ENCODE data around the gene POLA1.
"Not testable (repeated sequence)": the region's sequence is repeated elsewhere in the genome, so short reads cannot be mapped to it uniquely, and the experiment has no call there.

POLA1 gene

DNA sequence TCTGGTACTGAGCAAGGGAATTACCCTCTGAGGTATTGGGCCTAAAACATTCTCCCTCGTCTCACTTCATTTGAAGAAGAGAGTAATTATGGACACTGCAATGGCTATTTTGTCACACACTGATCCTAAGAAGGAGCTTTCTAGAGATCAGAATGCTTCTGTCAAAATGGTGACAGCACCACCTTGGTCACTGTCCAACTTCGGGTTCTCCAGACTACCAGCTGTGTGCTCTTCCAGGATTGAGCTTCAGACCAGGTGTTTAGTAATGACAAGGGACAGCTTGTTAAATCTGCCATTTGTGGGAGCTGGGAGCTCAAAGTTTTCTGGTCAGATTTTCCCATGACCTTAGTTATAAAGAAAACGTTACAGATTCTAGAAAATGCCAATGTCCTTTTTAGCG, 105.4 kb downstream of the POLA1 start:
- no peak for DNase-seq (ENCODE audit: low read depth)

DNA sequence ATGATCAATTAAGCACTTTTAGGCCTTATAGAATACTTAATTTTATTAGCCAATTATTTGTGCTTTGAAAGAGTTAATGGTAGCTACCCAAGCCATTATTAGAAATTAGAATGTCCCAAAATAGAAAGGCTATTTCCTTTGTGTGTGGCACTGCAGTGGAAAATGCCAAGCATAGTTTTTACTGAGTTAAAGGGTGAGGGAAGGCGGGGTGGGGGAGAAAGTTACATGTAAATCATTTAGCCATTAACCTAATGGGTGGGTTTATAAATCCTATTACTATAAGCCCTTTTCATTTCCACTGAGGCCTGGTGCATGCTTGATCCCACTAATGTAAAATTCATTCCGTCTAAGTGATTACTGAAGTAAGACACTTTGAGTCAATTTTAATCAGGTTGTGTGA, 105.8 kb downstream of the POLA1 start:
- DNase-seq (ENCODE audit: low read depth): no peak

DNA sequence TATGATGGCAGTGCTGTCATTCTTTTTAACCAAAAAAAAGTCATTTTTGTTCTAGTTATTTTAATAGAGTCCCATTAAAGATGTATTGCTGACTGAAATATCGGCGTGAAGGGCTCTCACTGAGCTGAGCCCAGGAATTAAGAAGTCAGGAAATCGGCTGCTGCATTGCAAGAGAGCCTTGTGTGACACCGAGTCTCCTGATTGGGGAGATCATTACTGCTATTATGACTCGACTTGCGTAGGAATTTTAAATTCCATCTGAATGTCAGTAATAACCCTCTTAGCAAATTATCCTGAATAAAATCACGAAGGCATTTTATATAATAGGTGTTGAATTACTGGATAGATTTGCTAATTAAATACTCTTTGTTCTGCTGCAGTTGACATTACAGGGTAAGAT, 111.5 kb downstream of the POLA1 start:
- no peak for DNase-seq (ENCODE audit: low read depth)

DNA sequence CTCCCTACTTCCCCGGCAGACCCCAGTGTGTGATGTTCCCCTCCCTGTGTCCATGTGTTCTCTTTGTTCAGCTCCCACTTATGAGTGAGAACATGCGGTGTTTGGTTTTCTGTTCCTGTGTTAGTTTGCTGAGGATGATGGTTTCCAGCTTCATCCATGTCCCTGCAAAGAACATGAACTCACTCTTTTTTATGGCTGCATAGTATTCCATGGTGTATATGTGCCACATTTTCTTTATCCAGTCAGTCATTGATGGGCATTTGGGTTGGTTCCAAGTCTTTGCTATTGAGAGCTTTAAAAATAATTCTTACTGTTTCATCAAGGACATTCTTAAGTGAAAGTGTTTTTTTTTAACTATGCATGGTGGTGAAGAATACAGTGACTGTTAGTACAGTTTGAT, 126.1 kb downstream of the POLA1 start:
- not testable (repeated sequence) for DNase-seq (ENCODE audit: low read depth)

DNA sequence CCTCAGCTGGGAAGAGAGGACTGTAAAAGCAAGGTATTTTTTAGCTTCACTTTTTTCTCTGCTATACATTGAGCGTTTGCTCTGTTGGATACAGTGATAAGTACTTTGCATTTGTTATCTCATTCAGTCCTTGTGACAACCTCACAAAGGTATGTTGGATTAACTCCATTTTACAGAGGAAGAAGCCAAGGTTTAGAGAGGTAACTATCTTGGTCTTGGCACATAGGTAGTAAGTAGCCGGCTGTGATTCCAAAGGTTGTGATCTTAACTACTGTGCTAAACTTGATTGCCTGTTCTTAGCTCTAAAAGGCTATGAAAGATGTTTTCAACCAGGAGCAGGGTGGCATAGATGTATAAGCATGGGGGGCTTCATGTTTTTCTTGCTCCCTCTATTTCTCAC, 134.4 kb downstream of the POLA1 start:
- DNase-seq (ENCODE audit: low read depth): no peak

DNA sequence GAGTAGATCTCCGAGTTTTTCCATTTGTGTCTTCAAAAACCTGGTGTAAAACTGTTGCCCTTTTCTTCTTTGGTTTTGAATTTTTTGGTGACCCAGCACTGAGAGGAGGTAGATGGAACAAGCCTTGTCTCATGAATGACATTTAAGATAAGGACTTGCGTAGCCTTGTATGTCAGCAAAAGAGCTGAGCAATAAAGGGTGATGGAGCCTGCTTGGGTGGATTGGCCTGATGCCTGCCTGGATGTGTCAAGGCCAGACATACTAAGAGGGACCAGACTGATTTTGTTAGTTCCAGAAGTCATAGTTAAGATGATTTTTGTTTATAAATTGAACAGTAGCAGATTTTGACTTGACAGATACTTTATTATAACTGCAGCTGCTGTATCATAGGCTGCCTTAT, 134.9 kb downstream of the POLA1 start:
- DNase-seq (ENCODE audit: low read depth): no peak

DNA sequence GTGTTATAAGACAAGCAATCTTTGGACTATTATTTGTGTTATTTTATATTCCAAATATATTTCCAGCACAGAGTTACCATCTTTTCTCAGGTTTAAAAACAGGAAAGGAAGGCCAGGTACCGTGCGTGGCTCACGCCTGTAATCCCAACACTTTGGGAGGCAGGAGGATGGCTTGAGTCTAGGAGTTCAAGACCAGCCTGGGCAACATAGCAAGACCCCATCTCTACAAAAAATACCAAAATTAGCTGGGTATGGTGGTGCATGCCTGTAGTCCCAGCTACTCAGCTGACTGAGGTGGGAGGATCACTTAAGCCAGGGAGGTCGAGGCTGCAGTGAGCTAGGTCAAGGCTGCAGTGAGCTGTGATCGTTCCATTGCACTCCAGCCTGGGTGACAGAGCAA, 140.0 kb downstream of the POLA1 start:
- no peak for DNase-seq (ENCODE audit: low read depth)

DNA sequence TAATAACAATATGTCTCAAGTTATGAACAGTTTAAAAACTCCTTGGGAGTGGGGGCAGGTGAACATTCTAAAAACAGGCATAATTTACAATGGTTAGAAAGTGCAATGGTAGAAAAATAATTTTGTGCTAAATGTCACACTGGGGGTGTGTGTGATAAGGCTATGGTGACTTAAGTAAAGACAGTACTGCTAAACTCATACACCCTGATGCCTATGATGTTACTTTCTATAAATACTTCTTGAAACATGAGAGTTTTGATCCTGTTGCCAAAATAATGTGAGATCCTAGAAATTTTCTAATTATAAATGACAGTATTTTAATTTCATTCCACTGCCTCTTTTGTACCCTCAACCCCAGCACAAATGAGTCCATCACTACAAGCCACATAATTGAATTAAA, 144.2 kb downstream of the POLA1 start:
- no peak for DNase-seq (ENCODE audit: low read depth)

DNA sequence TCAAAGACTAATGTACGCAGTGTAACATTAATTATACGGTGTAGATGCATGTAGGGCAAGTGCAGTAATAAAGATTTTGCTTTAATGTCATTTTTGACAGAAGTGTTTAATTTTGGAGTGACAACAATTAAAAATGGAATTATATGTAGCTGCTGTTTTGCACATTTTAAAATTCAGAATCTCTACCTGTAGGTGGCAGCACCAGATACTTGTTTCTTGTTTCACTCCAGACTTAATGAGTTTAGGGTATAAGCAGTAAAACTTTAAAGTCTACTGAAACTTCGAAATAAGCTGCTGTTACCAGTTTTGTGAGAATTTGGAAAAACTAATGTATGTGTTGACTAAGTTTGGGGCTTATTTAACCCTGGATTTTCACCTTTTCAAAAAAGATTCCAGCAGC, 144.9 kb downstream of the POLA1 start:
- DNase-seq (ENCODE audit: low read depth): no peak

DNA sequence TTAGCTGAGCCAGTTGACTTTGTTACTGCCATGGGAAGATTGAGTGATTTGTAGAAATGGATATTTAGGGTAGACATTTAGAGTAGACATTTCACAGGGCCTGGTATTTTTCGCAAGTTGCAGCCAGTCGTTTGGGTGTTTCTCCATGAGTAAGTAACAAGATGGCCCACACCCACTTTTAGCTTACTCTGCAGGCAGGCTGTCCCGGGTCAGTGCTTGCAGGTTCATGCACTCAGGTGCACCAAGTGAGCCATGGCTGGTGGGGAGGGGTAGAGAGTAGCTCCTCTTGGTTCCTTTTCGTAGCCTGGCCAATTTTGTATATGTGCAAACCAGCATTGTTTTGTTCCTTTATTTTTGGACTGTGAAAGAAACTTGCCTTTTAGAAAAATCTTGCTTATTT, 145.6 kb downstream of the POLA1 start:
- no peak for DNase-seq (ENCODE audit: low read depth)

DNA sequence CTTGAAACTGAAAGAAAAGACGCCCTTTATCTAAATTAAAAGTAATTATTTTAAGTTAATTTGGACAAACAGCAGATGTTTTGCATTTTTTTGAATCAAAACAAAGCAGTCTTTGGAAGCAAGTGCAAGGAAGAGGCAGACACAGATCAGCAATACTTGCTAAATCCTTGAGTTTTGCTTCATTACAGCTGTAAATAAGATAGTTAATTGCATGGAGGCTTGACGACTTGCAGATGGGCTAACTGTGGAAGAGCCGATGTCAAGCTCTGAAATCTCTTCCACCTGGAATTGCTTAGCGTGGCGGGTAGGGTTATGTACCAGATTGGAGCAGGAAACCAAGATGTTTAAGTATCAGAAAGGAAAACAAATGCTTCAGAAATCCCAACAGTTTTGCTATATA, 148.8 kb downstream of the POLA1 start:
- DNase-seq (ENCODE audit: low read depth): no peak

DNA sequence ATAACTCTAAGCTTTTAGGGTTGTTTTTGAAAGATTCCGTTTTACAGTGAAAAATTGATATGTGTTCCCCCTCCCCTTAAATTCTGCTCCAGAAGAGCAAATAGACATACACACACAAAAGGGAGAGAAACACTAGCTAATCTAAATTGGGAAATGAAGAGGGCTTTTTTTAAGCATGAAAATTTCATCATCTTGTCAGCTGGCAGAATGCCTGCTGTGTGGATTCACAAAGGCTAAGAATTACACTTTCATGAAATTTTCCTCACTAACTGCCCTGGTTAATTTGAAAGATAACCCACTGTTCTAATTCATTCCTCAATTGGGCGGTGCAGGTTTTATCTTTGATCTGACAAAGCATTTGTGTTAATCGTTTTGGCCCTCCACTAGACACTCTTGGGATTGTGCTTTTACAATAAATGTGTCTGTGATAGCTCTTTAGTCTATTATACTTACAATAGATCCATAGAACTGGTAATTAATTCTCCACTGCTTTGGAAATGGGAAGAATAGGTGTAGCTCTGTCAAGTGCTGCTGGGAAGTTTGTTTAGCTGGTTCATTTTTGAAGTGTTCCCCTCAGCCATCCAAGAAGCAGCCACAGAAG, 152.9 kb downstream of the POLA1 start:
- no peak for DNase-seq (ENCODE audit: low read depth)

DNA sequence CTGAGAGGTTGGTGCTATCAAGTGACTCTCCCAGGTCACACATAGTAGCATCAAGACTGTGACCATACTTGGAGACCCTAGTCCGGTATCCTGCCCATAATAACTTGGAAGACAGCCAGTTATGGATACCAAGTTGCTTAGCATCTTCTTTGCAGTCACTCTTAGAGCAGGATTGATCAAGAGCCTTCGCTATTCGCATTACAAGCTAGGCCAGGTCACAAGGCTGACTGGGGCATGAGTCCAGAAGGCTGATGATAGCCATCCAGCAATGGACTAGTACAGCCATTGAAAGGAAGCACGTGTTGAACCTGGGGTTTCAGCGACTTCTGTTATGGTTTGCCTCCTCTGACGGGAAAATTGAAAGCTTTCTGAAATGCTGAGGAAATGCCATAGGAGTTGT, 157.6 kb downstream of the POLA1 start:
- no peak for DNase-seq (ENCODE audit: low read depth)

DNA sequence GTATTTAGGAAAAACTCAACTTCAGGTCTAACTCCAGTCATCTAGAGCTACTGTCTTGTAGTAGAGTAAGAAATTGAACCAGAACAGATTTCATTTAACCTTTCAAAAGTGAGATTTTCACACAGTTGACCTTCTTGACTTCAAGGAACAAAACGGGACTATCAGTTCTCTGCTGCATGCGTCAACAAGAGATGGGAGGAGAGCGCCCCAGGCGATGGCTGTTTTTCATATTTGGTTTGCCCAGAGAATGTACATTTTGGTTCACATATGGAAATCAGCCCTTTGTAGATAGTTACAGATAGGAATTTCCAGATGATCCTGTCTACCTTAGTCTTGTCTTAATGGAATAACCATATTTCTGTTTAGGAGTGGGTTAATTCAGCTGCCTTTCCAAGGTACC, 158.1 kb downstream of the POLA1 start:
- no peak for DNase-seq (ENCODE audit: low read depth)

DNA sequence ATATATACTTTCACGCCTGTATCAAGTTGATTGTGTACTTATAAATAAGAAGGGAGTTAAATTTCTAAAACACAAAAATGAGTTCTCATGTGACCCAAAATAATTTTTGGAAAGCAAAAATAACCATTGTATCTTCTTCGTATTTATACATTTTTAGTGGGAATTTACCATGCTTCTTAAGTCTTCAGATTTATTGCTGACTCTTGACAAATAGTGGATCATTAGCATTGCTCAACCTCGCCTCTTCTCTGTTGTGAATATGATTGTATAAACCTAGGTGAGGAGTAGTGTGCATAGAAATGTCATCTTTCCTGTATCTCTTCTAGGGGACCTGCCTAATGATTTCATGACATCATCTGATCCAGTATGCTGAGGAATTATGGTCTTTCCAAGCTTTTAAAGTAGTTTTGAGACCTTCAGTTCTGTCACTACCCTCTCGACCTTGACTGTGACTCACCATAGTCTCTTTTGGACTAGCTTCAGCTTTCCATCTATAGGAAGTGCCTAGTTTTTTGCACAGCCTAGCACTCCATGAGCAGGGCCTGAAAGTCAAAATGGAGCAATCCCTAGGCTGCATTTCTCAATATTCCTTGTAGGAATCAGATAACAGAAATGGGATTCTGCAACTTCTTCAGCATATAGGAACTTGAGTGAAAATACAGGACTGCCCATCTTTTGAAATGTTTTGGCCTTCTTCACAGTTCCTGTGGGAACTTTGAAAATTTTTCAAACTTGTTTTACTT, 164.5 kb downstream of the POLA1 start:
- no peak for DNase-seq (ENCODE audit: low read depth)

DNA sequence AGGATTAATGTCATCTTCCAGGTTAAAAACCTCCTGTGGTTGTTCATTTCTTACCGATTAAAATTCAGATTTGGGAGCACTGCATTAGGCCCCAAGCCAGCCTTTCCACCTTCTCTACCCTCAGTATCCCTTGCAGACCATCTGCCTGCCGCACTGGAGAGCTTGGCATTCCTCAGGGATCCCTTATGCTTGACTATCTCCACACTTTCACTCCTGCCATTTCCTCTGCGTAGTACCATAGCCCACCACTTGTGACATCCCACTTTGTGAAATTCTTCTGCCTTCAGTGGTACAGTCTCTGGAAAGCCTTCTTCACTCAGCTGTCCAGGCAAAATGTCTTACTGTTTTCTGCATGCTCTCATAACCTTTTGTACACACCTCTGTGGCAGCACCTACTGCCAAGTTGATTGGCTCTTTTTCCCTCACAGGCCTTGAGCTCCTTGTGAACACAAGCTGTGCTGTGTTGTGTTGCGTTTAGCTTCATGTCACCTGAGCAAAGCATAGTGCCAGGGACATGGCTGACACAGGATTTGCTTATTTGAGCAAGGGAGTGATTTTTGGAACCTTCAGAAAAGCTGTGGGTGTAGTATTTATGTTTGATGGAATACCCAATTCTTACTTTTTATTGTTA, 165.6 kb downstream of the POLA1 start:
- no peak for DNase-seq (ENCODE audit: low read depth)

DNA sequence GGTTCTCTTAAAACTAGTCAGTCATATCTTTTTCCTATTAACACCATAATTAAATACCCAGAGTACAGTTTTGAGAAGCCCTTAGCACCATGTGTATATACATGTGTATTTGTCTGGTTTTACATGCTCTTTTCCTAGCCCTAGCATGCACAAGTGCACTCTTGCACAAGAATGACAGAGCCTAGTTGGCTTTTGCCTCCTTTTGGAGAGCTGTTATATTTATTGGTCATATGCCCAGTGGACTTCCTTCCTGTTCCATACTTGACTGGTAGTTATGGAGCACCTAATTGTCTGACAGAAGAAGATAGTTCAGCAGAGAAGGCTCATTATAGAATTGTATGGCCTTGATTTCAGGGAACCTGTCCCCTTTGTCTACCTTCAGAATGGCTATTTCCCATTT, 166.4 kb downstream of the POLA1 start:
- DNase-seq (ENCODE audit: low read depth): no peak

DNA sequence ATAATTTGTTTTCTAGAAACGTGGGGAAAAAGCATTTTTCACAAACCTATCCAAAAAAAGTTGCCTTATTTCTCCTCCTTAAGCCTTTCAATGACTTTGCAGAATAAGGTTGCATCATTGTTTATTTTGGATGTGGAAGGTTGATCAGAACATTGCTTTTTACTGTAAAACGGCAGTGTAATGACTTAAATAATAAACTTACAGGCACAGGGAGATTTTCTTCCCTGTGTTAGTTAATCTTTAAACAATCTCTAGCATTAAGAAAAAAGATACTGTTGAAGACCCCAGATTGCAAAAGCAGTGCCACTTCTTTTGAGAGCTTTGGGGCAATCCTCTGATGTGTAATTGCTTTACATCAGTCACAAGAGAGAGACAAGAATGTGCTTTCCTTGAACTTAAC, 168.6 kb downstream of the POLA1 start:
- DNase-seq (ENCODE audit: low read depth): no peak

DNA sequence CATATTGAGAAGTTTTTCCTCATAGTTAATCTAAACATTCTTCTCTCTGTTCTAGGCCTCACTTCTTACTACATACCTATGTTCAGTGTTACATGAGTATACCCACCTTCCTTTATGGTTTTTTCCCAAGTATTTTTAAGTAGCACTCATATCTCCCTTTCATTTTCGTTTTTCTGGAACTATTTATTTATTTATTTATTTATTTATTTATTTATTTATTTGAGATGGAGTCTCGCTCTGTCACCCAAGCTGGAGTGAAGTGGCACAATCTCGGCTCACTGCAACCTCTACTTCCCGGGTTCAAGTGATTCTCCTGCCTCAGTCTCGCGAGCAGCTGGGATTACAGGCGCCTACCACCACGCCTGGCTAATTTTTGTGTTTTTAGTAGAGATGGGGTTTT, 170.1 kb downstream of the POLA1 start:
- DNase-seq (ENCODE audit: low read depth): not testable (repeated sequence)

DNA sequence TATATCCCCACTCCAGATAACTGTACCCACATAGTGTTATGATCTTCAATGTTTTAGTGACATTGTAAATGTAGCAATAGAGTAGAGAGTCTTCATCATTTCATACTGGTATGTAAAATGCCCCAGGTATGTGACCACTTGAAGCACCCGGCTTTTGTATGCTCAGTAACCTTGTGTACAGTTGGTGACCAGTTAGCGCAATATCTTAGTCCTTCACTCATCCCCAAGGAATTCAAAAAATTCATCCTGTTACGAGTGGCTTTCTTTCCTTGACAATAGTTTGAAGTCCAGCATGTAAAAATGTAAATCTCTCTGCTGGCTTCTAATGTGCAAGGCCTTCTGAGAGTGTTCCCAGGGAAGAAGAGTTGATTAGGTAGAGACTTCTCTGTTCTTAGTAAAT, 176.4 kb downstream of the POLA1 start:
- DNase-seq (ENCODE audit: low read depth): no peak

DNA sequence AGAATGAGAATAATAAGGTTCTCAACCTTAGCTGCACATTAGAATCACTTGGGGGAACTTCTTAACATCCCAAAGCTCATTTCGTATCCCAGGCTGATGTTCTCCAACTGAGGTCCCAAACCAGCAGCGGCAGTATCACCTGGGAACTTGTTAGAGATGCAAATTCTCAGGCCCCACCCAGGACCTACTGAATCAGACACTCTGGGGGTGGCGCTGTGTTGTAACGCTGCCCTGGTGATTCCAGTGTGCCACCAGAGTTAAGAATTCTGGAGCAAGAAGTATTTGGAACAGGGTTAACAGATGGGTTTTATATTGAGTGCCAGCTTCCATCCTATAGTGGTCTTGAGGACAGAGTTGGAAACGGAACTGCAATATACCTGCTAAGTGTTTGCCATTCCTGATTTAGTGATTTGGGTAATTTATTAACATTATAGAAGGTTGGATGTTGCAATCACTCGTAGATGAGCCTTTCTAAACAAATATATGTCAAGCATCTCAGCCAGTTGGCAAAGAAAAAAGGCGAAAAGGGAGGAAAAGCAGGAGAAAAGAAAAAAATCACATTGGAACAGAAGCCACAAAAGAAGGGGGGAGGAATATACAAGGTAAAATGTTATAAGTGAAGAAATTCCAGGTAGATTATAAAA, 181.0 kb downstream of the POLA1 start:
- no peak for DNase-seq (ENCODE audit: low read depth)

DNA sequence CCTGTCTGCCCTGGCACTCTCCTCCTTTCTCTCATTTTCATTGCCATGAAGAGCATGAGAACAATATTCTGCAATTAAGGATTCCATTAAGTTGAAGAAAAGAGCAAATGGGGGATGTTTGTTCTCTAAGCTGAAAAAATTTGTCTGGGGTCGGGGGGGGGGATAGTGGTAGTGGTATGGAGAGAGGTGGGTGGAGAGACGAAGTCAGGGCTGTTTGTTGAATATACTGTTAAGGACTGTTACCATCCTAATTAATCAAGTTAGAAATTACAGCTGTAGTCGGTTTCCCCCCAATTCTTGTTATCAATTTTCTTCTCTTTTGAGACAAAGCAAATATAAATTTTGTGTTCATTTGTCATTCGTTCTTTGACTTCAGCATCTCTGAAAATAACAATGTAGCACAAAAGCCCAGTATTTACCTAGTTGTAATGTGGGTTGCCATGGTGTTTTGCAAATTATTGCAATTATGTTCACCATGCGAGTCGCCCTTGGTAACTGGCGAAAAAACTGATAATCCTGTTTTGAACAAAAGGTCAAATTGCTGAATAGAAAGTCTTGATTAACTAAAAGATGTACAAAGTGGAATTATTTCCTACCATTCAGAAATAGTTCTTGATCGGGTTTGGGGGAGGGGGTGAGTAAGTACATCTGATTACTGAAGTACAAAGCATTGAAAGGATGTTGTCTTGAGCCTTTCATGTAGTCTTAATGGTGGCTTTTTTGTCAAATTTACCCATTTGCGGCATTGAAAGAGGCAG, 183.0 kb downstream of the POLA1 start:
- DNase-seq (ENCODE audit: low read depth): no peak

DNA sequence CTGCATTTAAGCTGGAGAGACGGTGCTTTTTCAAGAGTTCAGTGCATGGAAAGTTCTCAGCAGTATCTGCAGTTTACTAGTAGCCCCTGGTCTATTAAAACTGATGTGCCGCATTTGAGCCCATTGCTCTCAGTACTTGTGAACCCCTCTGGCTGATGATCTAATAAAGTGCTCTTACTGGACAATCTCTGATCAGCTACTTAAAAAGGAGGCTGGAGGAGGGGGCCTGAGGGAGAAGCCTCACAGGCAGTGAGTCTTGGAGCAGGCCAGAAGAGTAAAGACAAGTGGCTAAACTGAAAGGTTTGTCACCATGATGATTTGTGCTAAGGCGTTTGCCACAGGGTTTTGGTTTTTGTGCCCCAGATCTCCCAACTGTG, 183.6 kb downstream of the POLA1 start:
- DNase-seq (ENCODE audit: low read depth): no peak
